IPS-20b (cell line): Measurements from ENCODE around the gene NANS.
"Not testable (repeated sequence)": the region's sequence is repeated elsewhere in the genome, so short reads cannot be mapped to it uniquely, and the experiment has no call there.

Source experiments
- H3K27ac ChIP-seq: one replicate; pipeline ENCODE4 v1.5.1; 2013; ENCODE audit warnings: low read length
- H3K27me3 ChIP-seq: 2 replicates; pipeline ENCODE4 v1.6.1; 2013; ENCODE audit warnings: mild to moderate bottlenecking, low read length, inconsistent platforms; ENCODE audit not compliant: insufficient read depth
- H3K36me3 ChIP-seq: 2 replicates; pipeline ENCODE4 v1.6.1; 2013; ENCODE audit warnings: low read depth, mild to moderate bottlenecking, inconsistent platforms, low read length, moderate library complexity; ENCODE audit not compliant: insufficient read depth
- H3K4me1 ChIP-seq: 2 replicates; pipeline ENCODE4 v1.6.1; 2013; ENCODE audit warnings: mild to moderate bottlenecking, control low read depth, inconsistent platforms, low read length, moderate library complexity; ENCODE audit not compliant: insufficient read depth
- H3K4me3 ChIP-seq: 2 replicates; pipeline ENCODE4 v1.5.1; 2013; ENCODE audit warnings: mild to moderate bottlenecking, low read length, inconsistent platforms
- H3K9ac ChIP-seq: 2 replicates; pipeline ENCODE4 v1.6.1; 2013; ENCODE audit warnings: low read depth, mild to moderate bottlenecking, inconsistent platforms, low read length, moderate library complexity
- H3K9me3 ChIP-seq: 2 replicates; pipeline ENCODE4 v1.6.1; 2013; ENCODE audit warnings: mild to moderate bottlenecking, low read depth, low read length, inconsistent platforms; ENCODE audit not compliant: insufficient read depth

Gene NANS

DNA sequence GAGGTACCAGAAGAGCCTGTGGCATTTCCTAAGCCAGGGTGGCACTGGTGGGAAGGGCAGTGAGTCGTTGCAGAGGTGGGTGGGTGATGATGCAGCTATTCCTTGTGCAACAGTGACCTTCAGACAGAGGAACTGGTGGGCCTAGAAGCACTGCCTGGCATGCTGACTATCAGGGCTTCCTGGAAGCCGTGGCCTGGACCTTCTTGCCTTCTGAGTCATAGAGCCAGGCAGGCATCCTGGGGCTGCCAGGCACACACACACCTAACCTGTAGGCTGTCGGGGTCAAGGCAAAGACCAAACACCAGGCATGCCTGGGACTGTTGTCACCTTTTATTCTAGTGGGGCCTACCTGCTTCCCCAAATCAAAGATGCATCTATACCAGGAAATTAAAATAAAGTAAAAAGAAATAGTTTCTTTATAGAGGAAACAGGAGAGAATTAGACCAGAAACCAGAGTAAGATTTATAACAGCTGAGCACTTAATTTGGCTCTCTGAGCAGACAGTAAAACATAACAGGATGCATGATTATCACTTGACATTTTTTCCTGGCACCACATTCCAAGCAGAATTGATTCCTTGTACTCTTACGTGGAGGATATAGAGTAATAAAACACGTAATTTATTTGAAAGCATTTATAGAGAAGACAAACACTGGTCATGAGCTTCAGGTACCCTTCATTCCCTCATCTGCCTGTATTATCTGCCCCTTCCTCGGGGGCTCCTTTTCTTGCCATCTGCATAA lies 25.1 kb downstream of the NANS start:
- Histone ChIP-seq H3K36me3 (peaks cover 44% of the 10 kb centered on the region), H3K4me1 (peaks cover 14% of the 10 kb centered on the region; the same call in 1 of the 2 replicates), H3K27me3 (no peaks in the 10 kb centered on the region), H3K27ac (no peak overlapping the region), H3K4me3 (no peak overlapping the region), H3K9me3 (no peaks in the 10 kb centered on the region), H3K9ac (no peak overlapping the region)

DNA sequence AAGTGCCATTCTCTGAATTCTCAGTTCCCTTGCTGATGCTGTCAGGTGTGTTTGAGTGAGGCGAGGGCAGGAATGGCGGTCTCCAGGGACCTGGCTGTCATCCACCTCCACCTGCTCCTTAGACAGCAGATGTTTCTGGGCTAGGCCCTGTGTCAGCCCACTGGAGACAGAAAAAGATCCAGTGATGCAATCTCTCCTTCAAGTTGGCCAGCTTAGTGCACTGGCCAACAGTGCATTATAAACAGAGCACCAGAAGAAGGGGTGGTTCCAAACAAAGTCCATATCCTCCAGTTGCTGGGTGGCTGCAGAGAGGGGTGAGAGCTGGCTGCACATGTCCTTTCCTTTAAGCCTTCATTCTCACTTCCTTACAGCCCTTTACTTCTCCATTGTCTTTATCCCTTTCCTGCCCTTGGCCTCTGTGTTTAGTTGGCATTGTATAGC lies 26.5 kb downstream of the NANS start:
- Histone ChIP-seq H3K36me3 (peaks cover 44% of the 10 kb centered on the region), H3K4me1 (peaks cover 12% of the 10 kb centered on the region; the same call in 1 of the 2 replicates), H3K4me3 (no peak overlapping the region), H3K27me3 (no peaks in the 10 kb centered on the region), H3K9ac (no peak overlapping the region), H3K27ac (no peak overlapping the region), H3K9me3 (no peaks in the 10 kb centered on the region)

DNA sequence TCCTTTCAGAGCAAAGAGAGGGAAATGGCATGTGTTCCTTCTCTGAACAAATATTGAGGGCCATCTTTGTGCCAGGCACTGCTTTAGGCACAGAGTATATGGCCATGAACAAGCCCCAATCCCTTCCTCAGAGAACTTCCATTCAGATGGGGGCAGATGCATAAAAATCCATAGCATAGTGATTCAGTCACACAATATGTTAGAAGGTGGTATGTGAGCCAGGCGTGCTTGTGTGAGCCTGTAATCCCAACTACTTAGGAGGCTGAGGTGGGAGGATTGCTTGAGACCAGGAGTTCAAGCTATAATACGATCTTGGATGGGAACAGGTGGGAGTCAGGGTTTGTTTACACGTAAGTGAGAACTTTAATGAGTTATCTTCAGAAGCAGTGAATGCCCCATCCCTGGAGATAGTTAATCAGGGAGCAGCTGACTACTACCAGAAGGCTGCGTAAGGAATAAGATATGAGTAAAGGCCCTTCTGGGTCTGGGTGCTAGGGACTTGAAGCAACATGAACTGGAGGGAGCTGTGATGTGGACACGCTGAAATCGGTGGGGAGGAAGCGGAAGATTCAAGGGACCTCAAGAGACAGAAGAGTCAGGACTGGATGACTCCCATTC lies 27.1 kb downstream of the NANS start:
- H3K27me3 ChIP-seq: peaks cover 4% of the 10 kb centered on the region; the same call in 1 of the 2 replicates
- H3K27ac ChIP-seq: no peak overlapping the region
- no peak overlapping the region for H3K9ac ChIP-seq
- H3K36me3 ChIP-seq: peaks cover 44% of the 10 kb centered on the region
- no peaks in the 10 kb centered on the region for H3K9me3 ChIP-seq
- H3K4me3 ChIP-seq: no peak overlapping the region
- peaks cover 12% of the 10 kb centered on the region; the same call in 1 of the 2 replicates for H3K4me1 ChIP-seq

DNA sequence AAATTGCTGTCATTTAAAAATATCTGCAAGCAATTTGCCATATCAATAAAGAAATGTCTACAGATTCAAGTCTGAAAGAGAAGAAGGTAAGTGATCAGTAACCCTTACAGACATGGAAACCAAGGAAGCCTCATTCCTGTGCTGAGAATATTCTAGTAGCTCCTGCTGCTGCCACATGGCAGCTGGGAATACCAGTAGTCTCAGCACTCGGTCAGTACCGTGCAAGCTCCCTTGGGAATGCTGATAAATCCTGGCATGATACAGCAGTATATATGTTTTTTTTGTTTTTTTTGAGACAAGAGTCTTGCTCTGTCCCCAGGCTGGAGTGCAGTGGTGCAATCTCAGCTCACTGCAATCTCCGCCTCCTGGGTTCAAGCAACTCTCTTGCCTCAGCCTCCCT lies 27.9 kb downstream of the NANS start:
- no peaks in the 10 kb centered on the region for H3K9me3 ChIP-seq
- peaks cover 38% of the 10 kb centered on the region for H3K36me3 ChIP-seq
- H3K4me3 ChIP-seq: no peak overlapping the region
- no peak overlapping the region for H3K27ac ChIP-seq
- H3K27me3 ChIP-seq: peaks cover 5% of the 10 kb centered on the region; the same call in 1 of the 2 replicates
- H3K4me1 ChIP-seq: peaks cover 12% of the 10 kb centered on the region; the same call in 1 of the 2 replicates
- H3K9ac ChIP-seq: no peak overlapping the region

DNA sequence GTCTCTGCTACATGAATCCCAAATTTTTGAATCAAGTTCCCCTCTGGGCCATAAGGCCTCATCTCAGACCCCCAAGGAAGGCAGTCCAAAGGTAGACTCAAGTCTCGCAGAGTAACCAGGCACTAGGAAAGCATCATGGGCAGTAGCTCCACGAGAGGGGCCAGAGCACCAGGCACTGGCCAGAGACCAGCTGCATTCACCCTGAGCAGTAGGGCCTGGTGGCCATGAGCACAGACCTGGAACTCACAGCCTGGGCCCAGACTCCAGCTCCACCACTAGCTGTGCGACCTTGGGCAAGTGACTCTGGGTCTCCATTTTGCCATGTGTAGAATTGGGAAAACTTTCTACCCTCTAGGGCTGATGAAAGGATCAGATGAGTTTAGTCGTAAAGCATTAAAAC lies 28.5 kb downstream of the NANS start:
- no peak overlapping the region for H3K27ac ChIP-seq
- no peaks in the 10 kb centered on the region for H3K9me3 ChIP-seq
- H3K27me3 ChIP-seq: peaks cover 5% of the 10 kb centered on the region; the same call in 1 of the 2 replicates
- no peak overlapping the region for H3K4me3 ChIP-seq
- peaks cover 34% of the 10 kb centered on the region for H3K36me3 ChIP-seq
- H3K4me1 ChIP-seq: peaks cover 17% of the 10 kb centered on the region; the same call in 1 of the 2 replicates
- H3K9ac ChIP-seq: no peak overlapping the region

DNA sequence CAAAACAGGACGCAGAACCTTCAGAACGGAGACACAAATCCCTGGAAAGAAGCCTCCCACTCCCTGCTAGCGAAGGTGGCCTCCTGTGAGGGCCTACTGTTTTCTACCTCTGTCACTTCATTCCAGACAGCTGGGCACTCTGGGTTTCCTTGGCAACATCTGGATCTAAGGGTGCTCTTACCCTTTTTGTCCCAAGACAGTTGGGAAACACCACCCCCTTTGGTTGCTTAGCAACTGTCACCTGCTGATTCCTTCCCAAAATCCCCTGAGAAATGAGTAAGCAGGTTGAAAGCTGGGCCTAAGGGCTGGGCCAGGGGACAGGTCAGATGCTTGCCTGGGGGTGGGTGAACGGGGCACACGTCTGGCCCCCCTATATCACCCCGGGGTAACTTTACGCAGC lies 29.4 kb downstream of the NANS start:
- Histone ChIP-seq H3K4me1 (peaks cover 19% of the 10 kb centered on the region; the same call in 1 of the 2 replicates), H3K27me3 (peaks cover 5% of the 10 kb centered on the region; the same call in 1 of the 2 replicates), H3K9ac (no peak overlapping the region), H3K36me3 (peaks cover 26% of the 10 kb centered on the region), H3K9me3 (no peaks in the 10 kb centered on the region), H3K27ac (no peak overlapping the region), H3K4me3 (no peak overlapping the region)

DNA sequence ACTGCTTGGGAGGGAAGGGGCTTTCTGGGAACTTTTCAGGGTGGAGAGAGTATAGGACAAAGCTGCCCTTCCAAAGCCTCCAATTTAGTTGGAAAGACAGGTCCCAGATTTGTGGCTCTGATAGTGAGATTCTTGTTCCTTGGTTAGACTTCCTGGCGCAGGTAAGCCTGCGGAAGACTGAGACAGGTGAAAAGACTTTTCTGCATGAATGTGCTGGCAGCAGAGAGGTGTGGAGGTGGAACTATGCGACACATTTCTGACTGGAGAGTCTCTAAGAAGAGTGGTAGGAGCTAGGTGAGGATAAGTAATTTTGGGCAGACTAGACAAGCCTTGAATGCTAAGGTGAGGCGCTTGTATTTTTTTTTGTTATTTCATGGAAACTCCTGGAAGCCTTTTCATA lies 29.9 kb downstream of the NANS start:
- peaks cover 24% of the 10 kb centered on the region; the same call in 1 of the 2 replicates for H3K4me1 ChIP-seq
- H3K4me3 ChIP-seq: no peak overlapping the region
- no peak overlapping the region for H3K27ac ChIP-seq
- H3K9ac ChIP-seq: no peak overlapping the region
- peaks cover 5% of the 10 kb centered on the region; the same call in 1 of the 2 replicates for H3K27me3 ChIP-seq
- H3K9me3 ChIP-seq: no peaks in the 10 kb centered on the region
- peaks cover 21% of the 10 kb centered on the region for H3K36me3 ChIP-seq

DNA sequence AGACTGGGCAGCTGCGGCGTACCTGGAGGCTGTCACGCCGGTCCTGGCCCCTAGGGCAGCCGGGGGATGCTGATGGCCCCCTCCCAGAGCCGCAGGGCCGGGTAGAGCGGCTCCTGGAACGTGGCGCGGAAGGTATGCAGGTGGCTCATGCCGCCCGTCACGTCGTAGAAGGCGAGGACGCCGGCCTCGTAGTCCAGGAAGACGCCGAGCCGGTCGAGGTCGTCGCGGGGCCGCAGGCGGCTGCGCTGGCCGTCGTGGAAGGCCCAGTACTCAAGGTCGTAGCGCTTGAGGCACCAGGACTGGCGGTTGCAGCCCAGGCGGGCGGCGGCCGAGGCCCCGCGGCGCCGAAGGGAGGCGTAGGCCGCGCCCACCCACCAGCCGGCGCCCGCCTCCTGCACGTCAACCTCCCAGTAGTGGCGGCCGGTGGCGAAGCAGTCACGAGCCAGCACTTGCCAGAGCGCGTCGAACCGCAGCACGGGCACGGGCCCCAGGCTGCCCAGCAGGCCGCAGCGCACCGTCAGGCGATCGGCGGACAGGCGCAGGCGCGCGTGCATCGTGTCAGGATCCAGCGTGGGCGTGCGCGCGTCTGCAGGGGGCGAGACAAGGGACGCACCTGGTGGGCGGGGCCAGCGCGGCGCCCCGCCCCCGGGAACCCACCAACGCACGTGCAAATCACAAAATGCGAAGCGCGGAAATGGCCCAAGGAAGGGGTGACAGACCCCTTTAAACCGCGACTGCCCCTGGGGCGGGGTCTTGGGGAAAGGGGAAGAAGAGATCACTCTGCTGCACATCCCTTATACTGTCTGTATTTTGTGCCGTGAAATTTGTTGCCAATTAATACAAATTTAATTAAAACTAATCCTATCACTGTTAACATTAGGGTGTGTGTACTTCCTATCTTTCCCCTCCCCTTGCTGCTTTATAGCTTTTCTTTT lies 31.2 kb downstream of the NANS start:
- peak overlapping the region; percentile 28; the same call in 1 of the 2 replicates for H3K4me3 ChIP-seq
- H3K27ac ChIP-seq: no peak overlapping the region
- H3K9ac ChIP-seq: no peak overlapping the region
- no peaks in the 10 kb centered on the region for H3K9me3 ChIP-seq
- peaks cover 9% of the 10 kb centered on the region for H3K36me3 ChIP-seq
- peaks cover 5% of the 10 kb centered on the region; the same call in 1 of the 2 replicates for H3K27me3 ChIP-seq
- peaks cover 31% of the 10 kb centered on the region; the same call in 1 of the 2 replicates for H3K4me1 ChIP-seq

DNA sequence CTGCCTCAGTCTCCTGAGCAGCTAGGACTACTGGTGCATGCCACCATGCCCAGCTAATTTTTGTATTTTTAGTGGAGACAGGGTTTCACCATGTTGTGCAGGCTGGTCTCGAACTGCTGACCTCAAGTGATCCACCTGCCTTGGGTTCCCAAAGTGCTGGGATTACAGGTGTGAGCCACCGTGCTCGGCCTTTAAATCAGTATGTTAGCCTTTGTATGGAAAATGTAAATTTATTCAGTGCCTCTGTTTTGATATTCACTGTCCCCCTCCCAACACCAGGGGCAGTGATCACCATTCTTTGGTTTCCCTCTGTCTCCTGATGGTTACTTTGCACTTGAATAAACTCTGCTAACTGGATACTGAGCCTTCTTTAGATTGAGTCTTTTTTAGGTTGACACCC lies 34.1 kb downstream of the NANS start:
- H3K36me3 ChIP-seq, H3K27me3 ChIP-seq: not testable (repeated sequence)
- H3K4me3 ChIP-seq: peak overlapping the region; percentile 46; the same call in 1 of the 2 replicates

DNA sequence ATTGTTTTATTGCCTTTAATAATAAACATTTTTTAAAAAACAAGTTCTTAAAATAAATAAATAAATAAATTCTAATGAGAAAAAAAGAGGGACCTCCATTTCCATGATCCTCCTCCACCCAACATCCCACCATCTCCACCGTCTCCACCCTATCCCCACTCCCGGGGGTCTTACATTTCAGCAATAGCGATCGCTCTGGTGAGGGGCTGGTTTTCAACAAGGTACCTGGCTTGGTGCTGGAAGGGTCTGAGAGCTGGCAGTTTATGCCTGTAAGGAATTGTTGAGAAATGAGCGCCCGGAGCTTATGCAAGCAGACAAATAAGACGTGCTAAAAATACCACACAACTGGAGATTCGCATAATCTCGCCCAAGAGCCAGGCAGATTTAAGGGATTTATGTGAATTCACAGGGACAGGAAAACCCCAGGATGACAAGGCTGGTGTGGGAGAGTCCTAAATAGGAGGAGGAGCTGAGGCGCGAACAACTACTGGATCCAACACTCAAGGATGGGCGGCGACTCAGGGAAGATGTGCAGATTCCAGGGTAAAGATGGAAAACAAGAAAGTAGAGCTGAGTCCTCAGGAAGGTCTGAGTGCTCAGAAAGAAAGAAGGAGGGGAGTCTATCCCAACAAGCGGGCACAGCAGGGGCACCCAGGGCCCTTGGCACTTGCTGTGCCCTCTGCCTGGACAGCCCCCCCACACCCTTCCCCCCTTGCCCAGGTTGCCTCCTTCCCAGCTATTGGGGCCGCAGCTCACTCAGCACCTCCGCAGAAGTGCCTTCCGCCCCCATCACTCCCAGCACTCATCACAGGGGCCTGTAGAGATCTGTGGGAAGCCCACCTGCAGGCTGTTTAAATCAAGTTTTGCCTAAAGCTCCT lies 35.4 kb downstream of the NANS start:
- Histone ChIP-seq H3K9ac (peak overlapping the region; percentile 54; the same call in 1 of the 2 replicates), H3K4me1 (peaks cover 19% of the 10 kb centered on the region; the same call in 1 of the 2 replicates), H3K36me3 (no peaks in the 10 kb centered on the region; the same call in 1 of the 2 replicates), H3K9me3 (no peaks in the 10 kb centered on the region), H3K27me3 (peaks cover 5% of the 10 kb centered on the region; the same call in 1 of the 2 replicates), H3K27ac (peak overlapping the region; percentile 61), H3K4me3 (peak overlapping the region; percentile 55)

More for the DNA sequence above, 34.1 kb downstream of the NANS start:
- not testable (repeated sequence) for H3K27ac ChIP-seq, H3K9me3 ChIP-seq, H3K9ac ChIP-seq
- peaks cover 29% of the 10 kb centered on the region; the same call in 1 of the 2 replicates for H3K4me1 ChIP-seq
